OCI-LY3 (cell line): ENCODE results near the gene FOXD3.

Experiments used
- EZH2phosphoT487 ChIP-seq: fragments of 200-600 bp; shearing (Covaris generic); IDR thresholded peaks from 2 replicates; pipeline ENCODE4 v1.6.1; 2018; ENCODE audit warnings: antibody characterized with exemption, mixed run types, low read depth
- TF ChIP-seq, protein P1 (sequence below): fragments of 200-600, 300-600 bp; sonication (generic); IDR thresholded peaks from 2 replicates; pipeline ENCODE4 v1.5.1; 2014; ENCODE audit warnings: antibody characterized with exemption, low read length, low read depth

GRCh38 chr1:63352736-63353135, 30.4 kb downstream of the FOXD3 start:
- TF ChIP-seq, protein P1, sequence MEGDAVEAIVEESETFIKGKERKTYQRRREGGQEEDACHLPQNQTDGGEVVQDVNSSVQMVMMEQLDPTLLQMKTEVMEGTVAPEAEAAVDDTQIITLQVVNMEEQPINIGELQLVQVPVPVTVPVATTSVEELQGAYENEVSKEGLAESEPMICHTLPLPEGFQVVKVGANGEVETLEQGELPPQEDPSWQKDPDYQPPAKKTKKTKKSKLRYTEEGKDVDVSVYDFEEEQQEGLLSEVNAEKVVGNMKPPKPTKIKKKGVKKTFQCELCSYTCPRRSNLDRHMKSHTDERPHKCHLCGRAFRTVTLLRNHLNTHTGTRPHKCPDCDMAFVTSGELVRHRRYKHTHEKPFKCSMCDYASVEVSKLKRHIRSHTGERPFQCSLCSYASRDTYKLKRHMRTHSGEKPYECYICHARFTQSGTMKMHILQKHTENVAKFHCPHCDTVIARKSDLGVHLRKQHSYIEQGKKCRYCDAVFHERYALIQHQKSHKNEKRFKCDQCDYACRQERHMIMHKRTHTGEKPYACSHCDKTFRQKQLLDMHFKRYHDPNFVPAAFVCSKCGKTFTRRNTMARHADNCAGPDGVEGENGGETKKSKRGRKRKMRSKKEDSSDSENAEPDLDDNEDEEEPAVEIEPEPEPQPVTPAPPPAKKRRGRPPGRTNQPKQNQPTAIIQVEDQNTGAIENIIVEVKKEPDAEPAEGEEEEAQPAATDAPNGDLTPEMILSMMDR: no peak
- no peak for TF ChIP-seq EZH2phosphoT487
